ENCODE measurements around the gene CEACAM20.

- no peak for TF ChIP-seq POLR2A (IDR thresholded peaks at IDR 0.05; ENCODE audit: low read length)
- TF ChIP-seq GATA1 (IDR thresholded peaks at IDR 0.05; ENCODE audit: low read depth, low read length) = no peak
Observed at GRCh38 chr19:44551850-44552249, 22.4 kb upstream of the CEACAM20 start.

All from erythroblast (primary cell).